NCI-H446 treated with DMSO at 0.1 percent for 48 hours (cell line): Measurements from ENCODE around the gene LRBA.
"Not testable (repeated sequence)": the region's sequence is repeated elsewhere in the genome, so short reads cannot be mapped to it uniquely, and the experiment has no call there.

ENCODE experiments used
- DNase-seq: peaks from one replicate; lab custom pipeline; 2025; lab: John Stamatoyannopoulos, UW

The LRBA gene

GRCh38 chr4:150942539-150942938 lies 72.5 kb downstream of the LRBA start:
- DNase-seq: no peak

DNA sequence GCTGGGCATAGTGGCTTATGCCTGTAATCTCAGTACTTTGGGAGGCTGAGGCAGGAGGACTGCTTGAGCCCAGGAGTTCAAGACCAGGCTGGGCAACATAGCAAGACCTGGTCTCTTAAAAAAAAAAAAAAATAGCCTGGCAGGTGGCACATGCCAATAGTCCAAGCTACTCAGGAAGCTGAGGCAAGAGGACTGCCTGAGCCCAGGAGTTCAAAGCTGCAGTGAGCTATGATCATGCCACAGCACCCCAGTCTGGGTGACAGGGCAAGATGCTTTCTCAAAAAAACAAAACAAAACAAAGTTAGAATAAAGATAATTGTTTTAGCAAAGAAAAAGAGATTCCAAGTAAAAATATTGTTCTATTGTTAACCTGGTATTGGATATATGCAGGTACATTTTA lies 75.0 kb downstream of the LRBA start:
- no peak for DNase-seq

- no peak for DNase-seq
Measured at GRCh38 chr4:150939530-150939929, 75.6 kb downstream of the LRBA start.

DNA sequence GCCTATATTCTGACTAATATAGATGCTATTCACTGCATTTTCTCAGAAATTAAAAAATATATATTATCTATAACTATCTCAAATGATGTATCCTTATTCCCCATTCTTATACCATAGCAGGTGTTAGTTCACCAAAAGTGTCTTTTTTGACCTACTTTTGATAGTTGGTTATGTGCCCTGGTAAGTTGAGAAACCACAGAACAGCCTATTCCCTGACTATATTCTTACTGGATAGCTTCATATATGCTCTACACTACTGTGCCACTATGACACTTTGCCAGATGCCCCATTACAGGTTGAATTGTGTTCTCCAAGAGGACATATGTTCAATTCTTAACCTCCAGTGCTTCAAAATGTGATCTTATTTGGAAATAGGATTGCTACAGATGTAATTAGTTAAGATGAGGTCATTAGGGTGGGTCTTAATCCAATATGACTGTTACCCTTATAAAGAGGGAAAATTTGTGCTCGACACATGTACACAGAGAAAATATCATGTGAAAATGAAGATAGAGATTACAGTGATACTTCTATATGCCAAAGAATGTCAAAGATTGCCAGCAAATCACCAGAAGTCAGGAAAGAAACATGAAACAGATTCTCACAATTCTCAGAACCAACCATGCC lies 76.1 kb downstream of the LRBA start:
- peak; percentile 36 for DNase-seq

DNA sequence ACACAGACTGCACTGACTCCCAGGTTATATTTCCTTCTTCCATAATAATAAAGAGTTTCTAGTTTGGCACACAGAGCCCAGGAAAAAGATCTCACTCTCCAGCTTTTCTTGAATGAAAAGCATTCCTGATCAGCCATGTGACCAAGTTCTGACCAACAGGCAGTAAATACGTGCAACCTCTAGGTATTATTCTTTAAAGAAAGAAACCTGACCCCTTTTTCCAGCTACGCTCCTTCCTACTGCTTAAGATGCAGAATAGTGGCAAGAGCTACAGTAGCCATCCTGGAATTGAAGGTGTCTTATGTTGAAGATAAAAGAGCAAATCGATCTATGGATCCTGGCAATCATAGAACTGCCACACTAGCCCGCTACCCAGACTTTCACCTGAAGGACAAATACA lies 76.7 kb downstream of the LRBA start:
- no peak for DNase-seq

- no peak for DNase-seq
Measured at GRCh38 chr4:150934022-150934421, 81.1 kb downstream of the LRBA start.

- DNase-seq: no peak
Measured at GRCh38 chr4:150931796-150932195, 83.3 kb downstream of the LRBA start.

- no peak for DNase-seq
Measured at GRCh38 chr4:150931005-150931404, 84.1 kb downstream of the LRBA start.

- DNase-seq: no peak
Measured at GRCh38 chr4:150923945-150924344, 91.1 kb downstream of the LRBA start.

DNA sequence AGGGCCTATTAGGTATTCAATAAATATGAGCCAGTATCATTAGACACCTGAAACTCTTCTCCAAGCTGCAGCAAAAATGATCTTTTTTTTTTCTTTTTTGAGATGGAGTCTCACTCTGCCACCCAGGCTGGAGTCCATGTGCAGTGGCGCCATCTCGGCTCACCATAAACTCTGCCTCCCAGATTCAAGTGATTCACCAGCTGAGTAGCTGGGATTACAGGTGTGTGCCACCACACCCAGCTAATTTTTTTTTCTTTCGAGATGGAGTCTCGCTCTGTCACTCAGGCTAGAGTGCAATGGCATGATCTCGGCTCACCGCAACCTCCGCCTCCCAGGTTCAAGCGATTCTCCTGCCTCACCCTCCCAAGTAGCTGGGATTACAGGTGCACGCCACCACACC lies 93.6 kb downstream of the LRBA start:
- not testable (repeated sequence) for DNase-seq

- not testable (repeated sequence) for DNase-seq
Measured at GRCh38 chr4:150918562-150918961, 96.5 kb downstream of the LRBA start.

DNA sequence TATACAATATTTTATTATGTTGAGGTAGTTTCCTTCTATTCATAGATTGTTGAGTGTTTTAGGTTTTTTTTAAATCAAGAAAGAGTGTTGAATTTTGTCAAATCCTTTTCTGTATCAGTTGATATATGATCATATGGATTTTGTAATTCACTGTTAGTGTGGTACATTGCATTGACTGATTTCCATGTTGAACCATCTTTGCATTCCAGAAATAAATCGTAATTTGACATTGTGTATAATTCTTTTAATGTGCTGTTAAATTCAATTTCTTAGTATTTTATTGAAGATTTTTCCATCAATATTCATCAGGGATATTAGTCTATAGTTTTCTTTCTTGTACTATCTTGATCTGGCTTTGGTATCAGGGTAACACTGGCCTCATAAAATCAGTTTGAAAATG lies 103.8 kb downstream of the LRBA start:
- DNase-seq: no peak

DNA sequence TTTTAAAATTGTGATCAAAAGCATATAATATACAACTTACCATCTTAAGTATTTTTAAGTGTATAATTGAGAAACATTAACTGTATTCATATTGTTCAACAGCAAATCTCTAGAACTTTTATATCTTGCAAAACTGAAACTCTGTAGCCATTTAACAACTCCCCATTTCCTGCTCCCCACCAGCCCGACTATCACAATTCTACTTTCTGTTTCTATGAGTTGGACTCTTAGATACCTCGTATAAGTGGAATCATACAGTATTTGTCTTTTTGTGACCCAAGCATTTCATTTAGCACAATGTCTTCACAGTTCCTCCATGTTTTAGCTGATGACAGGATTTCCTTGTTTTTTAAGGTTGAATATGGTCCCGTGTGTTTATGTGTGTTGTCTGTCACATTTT lies 106.0 kb downstream of the LRBA start:
- DNase-seq: no peak

- DNase-seq: no peak
Measured at GRCh38 chr4:150906987-150907633, 108.0 kb downstream of the LRBA start.

DNA sequence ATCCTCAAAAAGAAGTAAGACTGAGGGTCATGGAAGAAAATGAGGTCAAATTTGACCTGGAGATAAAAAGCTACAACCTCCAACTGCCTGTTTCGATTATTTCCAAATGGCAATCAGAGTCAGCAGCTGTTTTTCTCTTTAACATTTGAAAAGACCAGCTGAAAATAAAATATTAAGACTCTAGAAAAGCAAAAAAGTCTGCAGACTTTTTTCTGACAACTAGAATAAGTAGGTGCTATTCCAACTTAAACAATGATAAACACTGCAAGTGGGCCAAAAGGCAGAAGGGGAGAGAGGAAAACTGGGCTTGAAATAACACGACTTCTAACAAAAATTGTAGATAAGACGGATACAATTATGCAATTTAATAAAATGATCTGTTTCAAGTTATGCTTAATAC lies 110.4 kb downstream of the LRBA start:
- no peak for DNase-seq

DNA sequence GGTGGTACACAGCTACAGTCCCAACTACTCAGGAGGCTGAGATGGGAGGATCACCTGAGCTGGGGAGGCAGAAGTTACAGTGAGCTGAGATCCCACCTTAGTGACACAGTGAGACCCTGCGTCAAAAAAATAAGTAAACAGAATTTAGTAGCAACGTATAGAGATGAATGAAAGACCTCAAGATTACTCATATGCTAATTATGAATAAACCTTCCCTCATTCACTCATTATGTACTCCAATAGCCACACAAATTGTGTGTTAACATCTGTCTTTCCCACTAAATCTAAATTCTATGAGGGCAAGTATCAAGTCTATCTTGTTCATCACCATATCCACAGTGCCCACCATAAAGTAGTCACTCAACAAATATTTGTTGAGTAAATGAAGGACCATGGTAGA lies 111.5 kb downstream of the LRBA start:
- DNase-seq: no peak

GRCh38 chr4:150896497-150896896 lies 118.6 kb downstream of the LRBA start:
- DNase-seq: no peak

DNA sequence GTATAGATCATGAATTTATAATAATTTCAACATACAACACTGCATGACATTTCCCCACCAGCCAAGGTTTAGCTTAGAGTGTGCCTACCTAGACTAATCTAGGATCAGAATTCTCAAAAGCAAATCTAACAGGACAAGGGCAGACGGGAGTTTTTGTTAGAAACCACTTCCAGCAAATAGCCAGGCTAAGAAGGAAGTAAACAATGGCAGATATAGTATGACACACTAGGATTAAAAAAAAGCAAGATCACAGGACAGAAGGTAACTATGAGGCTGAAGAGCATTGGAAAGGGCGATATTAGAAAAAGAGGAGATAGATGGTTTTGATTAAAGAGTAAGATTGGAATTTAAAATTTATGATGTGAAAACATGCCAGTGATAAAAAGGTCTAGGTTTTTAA lies 124.8 kb downstream of the LRBA start:
- DNase-seq: no peak

GRCh38 chr4:150889306-150889705 lies 125.8 kb downstream of the LRBA start:
- DNase-seq: no peak

DNA sequence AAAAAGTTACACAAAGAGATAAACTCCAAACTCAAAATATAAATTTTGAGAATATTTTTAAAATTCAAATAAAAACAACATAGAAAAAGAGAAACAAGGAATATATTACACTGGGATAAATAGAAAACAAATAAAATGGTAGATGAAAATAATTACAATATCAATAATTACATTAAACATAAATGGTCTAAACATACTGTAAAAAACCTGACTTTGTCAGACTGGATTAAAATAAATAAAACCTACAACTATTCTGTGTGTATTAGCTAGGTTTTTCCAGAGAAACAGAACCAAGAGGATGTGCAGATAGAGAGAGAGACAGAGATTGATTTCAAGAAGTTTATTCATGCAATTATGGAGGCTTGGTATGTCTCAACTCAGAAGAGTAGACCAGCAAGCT lies 126.5 kb downstream of the LRBA start:
- DNase-seq: no peak

- no peak for DNase-seq
Measured at GRCh38 chr4:150888217-150888616, 126.9 kb downstream of the LRBA start.

DNA sequence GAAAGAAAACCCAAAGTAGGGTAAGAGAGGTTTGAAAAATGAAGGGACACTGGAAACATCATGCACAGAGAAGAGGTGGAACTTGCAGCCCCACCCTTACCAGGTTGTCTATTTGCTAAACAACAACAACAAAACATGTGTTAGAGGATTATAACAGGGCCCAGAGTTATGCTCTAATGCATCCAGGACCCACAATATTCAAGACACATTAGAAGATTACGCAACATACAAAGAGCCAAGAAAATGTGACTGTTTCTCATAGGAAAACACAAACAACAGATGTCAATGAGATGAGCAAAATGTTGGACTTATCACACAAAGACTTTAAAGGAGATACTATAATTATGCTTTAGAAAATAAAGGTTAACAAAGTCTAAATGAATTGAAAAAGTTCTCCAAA lies 128.5 kb downstream of the LRBA start:
- peak; percentile 55 for DNase-seq

DNA sequence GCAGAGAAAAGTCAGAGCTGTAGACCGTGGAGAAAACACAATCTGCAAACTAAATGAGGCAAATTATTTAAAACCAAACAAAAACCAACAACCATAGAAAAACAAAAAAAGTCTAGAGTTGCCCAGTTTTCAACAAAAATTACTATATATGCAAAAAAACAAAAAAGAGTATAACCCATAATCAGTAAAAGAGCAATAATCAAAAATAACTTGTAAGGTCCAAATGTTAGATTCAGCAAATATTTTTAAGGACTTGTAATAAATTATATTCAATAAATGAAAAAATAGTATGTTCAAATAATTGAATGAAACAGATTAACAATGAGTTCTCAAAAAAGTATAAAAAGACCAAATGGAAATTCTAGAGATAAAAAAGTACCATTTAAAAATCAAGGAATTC lies 130.5 kb downstream of the LRBA start:
- no peak for DNase-seq

GRCh38 chr4:150875367-150875766 lies 139.7 kb downstream of the LRBA start:
- no peak for DNase-seq
